Natural killer cell (primary cell): ENCODE results near the gene SLC39A13. TPM values are rescaled to one million over a fixed set of nuclear protein-coding genes. Genes with fewer than 3 reads are reported as not detected.

Experiments
- ATAC-seq, 3 donors: fragments of 150-1000 bp in 2 of 3; fragments of 200-7000 bp in 1 of 3; cut with Tn5 transposase; 1 replicate in 1 of 3; 2 replicates in 2 of 3; pipeline ENCODE4 v1.10.0; 2021; ENCODE audit warnings: mild to moderate bottlenecking in 2 of 3, moderate library complexity in 2 of 3
- DNase-seq, 2 donors: peaks; one replicate each; pipeline versions ENCODE4 v3.0.0 to v3.0.0-alpha.2; 2013 to 2021; ENCODE audit warnings: mixed read lengths in 1 of 2
- H3K27ac ChIP-seq: one replicate; pipeline ENCODE4 v1.5.1; 2013; ENCODE audit warnings: mild to moderate bottlenecking, low read length
- H3K27me3 ChIP-seq: one replicate; pipeline ENCODE4 v1.6.1; 2013; ENCODE audit warnings: low read length; ENCODE audit not compliant: control insufficient read depth, insufficient read depth
- H3K36me3 ChIP-seq: one replicate; pipeline ENCODE4 v1.6.1; 2013; ENCODE audit warnings: low read length; ENCODE audit not compliant: control insufficient read depth, insufficient read depth
- H3K4me1 ChIP-seq: one replicate; pipeline ENCODE4 v1.6.1; 2013; ENCODE audit warnings: low read length; ENCODE audit not compliant: control insufficient read depth, insufficient read depth
- H3K4me3 ChIP-seq: one replicate; pipeline ENCODE4 v1.5.1; 2013; ENCODE audit warnings: low read length
- H3K9me3 ChIP-seq: one replicate; pipeline ENCODE4 v1.6.1; 2013; ENCODE audit warnings: low read length; ENCODE audit not compliant: control insufficient read depth, insufficient read depth
- H3K27ac Mint-ChIP-seq, 2 donors: one replicate each; pipeline ENCODE4 v1.8.0; 2022; ENCODE audit warnings: mild to moderate bottlenecking in 2 of 2, mixed read lengths in 2 of 2, moderate library complexity in 1 of 2
- H3K27me3 Mint-ChIP-seq, 2 donors: one replicate each; pipeline ENCODE4 v1.8.0; 2022; ENCODE audit warnings: low read depth in 2 of 2, mixed read lengths in 2 of 2
- H3K36me3 Mint-ChIP-seq: one replicate; pipeline ENCODE4 v1.8.0; 2022; ENCODE audit warnings: mixed read lengths
- H3K4me1 Mint-ChIP-seq, 2 donors: one replicate each; pipeline ENCODE4 v1.8.0; 2022; ENCODE audit warnings: mixed read lengths in 2 of 2
- H3K4me3 Mint-ChIP-seq: one replicate; pipeline ENCODE4 v1.8.0; 2022; ENCODE audit warnings: mild to moderate bottlenecking, moderate library complexity, mixed read lengths
- H3K9me3 Mint-ChIP-seq, 2 donors: one replicate each; pipeline ENCODE4 v1.8.0; 2022; ENCODE audit warnings: mixed read lengths in 2 of 2
- CTCF ChIP-seq: fragments of 200-600 bp; IDR thresholded peaks from one replicate; pipeline ENCODE4 v1.8.0; 2022; ENCODE audit warnings: antibody characterized with exemption
- WGBS: methylation state at CpG from one replicate; pipeline ENCODE4 v1.1.7; 2013; ENCODE audit warnings: missing lambda C conversion rate; ENCODE audit not compliant: insufficient coverage; 5-methylcytosine and 5-hydroxymethylcytosine counted together
- intact Hi-C: fragments of 100-400 bp; cut with micrococcal nuclease; formaldehyde crosslinking; loops from one replicate; pipeline ENCODE4 v1.14.2; 2022
- total RNA-seq, 4 donors: library from RNA; stranded (reverse); fragments of 120-200 nt in 1 of 4; gene quantifications; one replicate each; pipeline versions ENCODE4 v1.2.3 to v1.2.4, GENCODE V29; 2013 to 2022

SLC39A13 gene
- total RNA-seq, 3 donors from 2014 or later (not counting 1 experiment from before 2014, with no cell fraction given) = 29.1 to 34.7 (median 32.6) TPM

DNA sequence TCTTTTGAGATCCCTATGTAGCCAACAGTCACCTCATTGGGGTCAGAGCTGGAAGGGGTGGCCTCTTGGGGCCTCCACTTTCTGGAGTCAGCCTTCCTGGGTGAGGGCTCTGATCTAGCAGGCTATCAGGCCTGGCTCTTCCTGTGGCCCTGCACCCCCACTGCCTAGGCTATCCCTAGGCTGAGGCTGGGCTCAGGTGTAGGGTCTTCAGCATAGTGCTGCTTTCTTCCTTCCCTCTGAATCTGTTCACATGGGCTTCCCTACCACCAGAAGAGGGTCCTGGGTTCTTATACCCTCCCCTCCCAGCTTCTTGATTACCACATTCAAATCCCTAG lies 29.6 kb upstream of the SLC39A13 start:
- DNase-seq = no peak
- Mint-ChIP-seq H3K4me3 (no peak overlapping the region), H3K27ac (peak overlapping the region in 1 of 2 donors; percentile 72), H3K36me3 (no peaks in the 10 kb centered on the region), H3K4me1 (peaks cover 3 to 5% of the 10 kb centered on the region in 2 donors), H3K9me3 (no peaks in the 10 kb centered on the region), H3K27me3 (no peaks in the 10 kb centered on the region)
- no peak for TF ChIP-seq CTCF
- ATAC-seq = no peak
- H3K36me3 ChIP-seq = no peaks in the 10 kb centered on the region
- peaks cover 36% of the 10 kb centered on the region for H3K4me1 ChIP-seq
- H3K9me3 ChIP-seq = no peaks in the 10 kb centered on the region
- intact Hi-C loops = no loop called here
- no peaks in the 10 kb centered on the region for H3K27me3 ChIP-seq
- peak overlapping the region; percentile 69 for H3K27ac ChIP-seq
- no peak overlapping the region for H3K4me3 ChIP-seq

DNA sequence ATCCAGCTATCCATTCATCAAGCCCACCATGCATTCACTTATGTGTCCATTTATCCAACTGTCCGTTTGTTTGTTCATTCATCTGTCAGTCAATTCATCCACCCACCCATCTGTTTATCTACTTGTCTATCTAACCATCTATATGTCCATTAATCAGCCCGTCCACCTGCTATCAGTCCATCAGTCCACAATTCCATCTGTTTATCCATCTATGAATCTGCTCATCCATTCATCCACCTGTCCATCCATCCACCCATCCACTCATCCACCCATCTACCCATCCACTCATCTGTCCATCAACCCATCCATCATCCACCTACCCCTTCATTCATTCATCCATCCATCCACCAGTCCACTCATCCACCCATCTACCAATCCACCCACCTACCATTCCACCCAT lies 29.1 kb upstream of the SLC39A13 start:
- Mint-ChIP-seq H3K36me3 (no peaks in the 10 kb centered on the region), H3K4me3 (no peak overlapping the region)
- H3K27ac ChIP-seq = peak overlapping the region; percentile 69

GRCh38 chr11:47380078-47380477 lies 28.3 kb upstream of the SLC39A13 start:
- H3K27ac Mint-ChIP-seq = no peak overlapping the region
- intact Hi-C loops = no loop called here

More for the DNA sequence above, 29.1 kb upstream of the SLC39A13 start:
- no peak for DNase-seq
- Histone ChIP-seq H3K27me3 (no peaks in the 10 kb centered on the region), H3K4me3 (no peak overlapping the region), H3K36me3 (no peaks in the 10 kb centered on the region), H3K4me1 (peaks cover 31% of the 10 kb centered on the region), H3K9me3 (no peaks in the 10 kb centered on the region)
- no peak for ATAC-seq
- Mint-ChIP-seq H3K27me3 (no peaks in the 10 kb centered on the region), H3K4me1 (peaks cover 0 to 5% of the 10 kb centered on the region in 2 donors), H3K9me3 (no peaks in the 10 kb centered on the region), H3K27ac (no peak overlapping the region)
- intact Hi-C loops = no loop called here
- no peak for TF ChIP-seq CTCF
- 89% methylated on average over 2 of the region's 2 CpGs for WGBS

More at GRCh38 chr11:47380078-47380477, 28.3 kb upstream of the SLC39A13 start:
- H3K27ac ChIP-seq = no peak overlapping the region
- no peaks in the 10 kb centered on the region for H3K36me3 Mint-ChIP-seq
- DNase-seq (no peak), ATAC-seq (no peak)
- H3K9me3 Mint-ChIP-seq = no peaks in the 10 kb centered on the region
- no peaks in the 10 kb centered on the region for H3K9me3 ChIP-seq
- no peaks in the 10 kb centered on the region for H3K27me3 ChIP-seq
- H3K4me1 ChIP-seq = peaks cover 24% of the 10 kb centered on the region
- no peaks in the 10 kb centered on the region for H3K27me3 Mint-ChIP-seq
- WGBS = 93% methylated on average over 2 of the region's 2 CpGs
- no peaks in the 10 kb centered on the region for H3K36me3 ChIP-seq
- H3K4me3 ChIP-seq = no peak overlapping the region
- H3K4me1 Mint-ChIP-seq = peaks cover 0 to 5% of the 10 kb centered on the region in 2 donors
- H3K4me3 Mint-ChIP-seq = no peak overlapping the region
- TF ChIP-seq CTCF = no peak
